ENCODE results near the gene KCNIP2. TPM values are rescaled to one million over a fixed set of nuclear protein-coding genes. Genes with fewer than 3 reads are reported as not detected.

The KCNIP2 gene
- total RNA-seq, 1 experiment from 2014 or later = 4.3 TPM

DNA sequence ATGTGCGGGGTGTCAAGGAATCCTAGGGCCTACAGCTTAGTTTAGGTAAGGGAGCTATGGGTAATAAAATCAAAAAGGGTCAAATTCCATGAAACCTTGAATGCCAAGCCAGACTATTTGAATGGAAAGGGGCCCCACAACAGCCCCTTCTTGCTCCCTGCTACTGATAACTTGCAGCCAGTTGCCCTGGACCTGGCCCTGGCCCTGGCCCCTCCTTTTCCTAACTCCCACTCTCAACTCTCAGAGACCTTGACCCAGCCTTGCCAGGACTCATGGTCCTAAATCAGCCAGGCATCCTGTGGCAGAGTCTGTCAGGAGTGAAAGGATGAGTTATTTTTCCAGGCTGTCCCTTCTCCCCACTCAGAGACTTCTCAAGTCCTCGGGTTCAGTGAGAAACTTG, 5.9 kb downstream of the KCNIP2 start:
- Histone ChIP-seq H3K27ac (ENCODE audit: low read length) (no peak overlapping the region), H3K36me3 (ENCODE audit: control insufficient read depth, insufficient read depth, low read length) (no peaks in the 10 kb centered on the region), H3K27me3 (ENCODE audit: control insufficient read depth, insufficient read depth, low read length) (no peaks in the 10 kb centered on the region), H3K9me3 (ENCODE audit: control insufficient read depth, insufficient read depth, low read depth, low read length) (no peaks in the 10 kb centered on the region), H3K4me1 (ENCODE audit: control insufficient read depth, insufficient read depth, low read length) (peaks cover 5% of the 10 kb centered on the region; the same call in 1 of the 2 replicates), H3K4me3 (ENCODE audit: low read depth in 2 of 2, low read length in 2 of 2) (no peak overlapping the region)
- in situ Hi-C loops (cut with HindIII; ENCODE audit: low pct_unique_long_range_greater_than_20kb, low sequenced_read_pairs) (no loop called here), intact Hi-C loops (cut with micrococcal nuclease; ENCODE audit: unreplicated experiment) (no loop called here)
- no peak for ATAC-seq
- CTCF ChIA-PET = interaction anchor here (1.2 kb wide), 1 partner anchor 172 kb away, joined by 5 read pairs; no protein-coding TSS in a partner anchor
- TF ChIP-seq POLR2AphosphoS5 (IDR thresholded peaks at IDR 0.05; ENCODE audit: low read depth, low read length) = no peak
- no peak for TF ChIP-seq SIN3A (IDR thresholded peaks at IDR 0.05; ENCODE audit: borderline replicate concordance, insufficient read depth, low read depth, low read length)
- TF ChIP-seq REST (IDR thresholded peaks at IDR 0.05; ENCODE audit: insufficient read depth in 1 of 2, low read depth in 2 of 2, low read length in 1 of 2) = no peak
- no peak for TF ChIP-seq TCF7L2 (IDR thresholded peaks at IDR 0.05; ENCODE audit: low read depth, low read length)
- no peak for TF ChIP-seq CTCF (IDR thresholded peaks at IDR 0.05)
- POLR2A ChIA-PET = interaction anchor here (0.6 kb wide), 1 partner anchor 20 kb away, joined by 6 read pairs; the partner anchor contains the start of gene OGA
- DNase-seq (ENCODE audit: low read depth, low spot score) = no peak
- BruUV-seq (replicated peaks) = no TSS peak

GRCh38 chr10:101835362-101835761, 8.2 kb downstream of the KCNIP2 start:
- ATAC-seq (no peak), DNase-seq (ENCODE audit: low read depth, low spot score) (no peak)
- Histone ChIP-seq H3K27me3 (ENCODE audit: control insufficient read depth, insufficient read depth, low read length) (no peaks in the 10 kb centered on the region), H3K9me3 (ENCODE audit: control insufficient read depth, insufficient read depth, low read depth, low read length) (no peaks in the 10 kb centered on the region), H3K36me3 (ENCODE audit: control insufficient read depth, insufficient read depth, low read length) (no peaks in the 10 kb centered on the region), H3K4me1 (ENCODE audit: control insufficient read depth, insufficient read depth, low read length) (peaks cover 11% of the 10 kb centered on the region), H3K4me3 (ENCODE audit: low read depth in 2 of 2, low read length in 2 of 2) (no peak overlapping the region), H3K27ac (ENCODE audit: low read length) (no peak overlapping the region)
- in situ Hi-C loops (cut with HindIII; ENCODE audit: low pct_unique_long_range_greater_than_20kb, low sequenced_read_pairs) (no loop called here), intact Hi-C loops (cut with micrococcal nuclease; ENCODE audit: unreplicated experiment) (no loop called here)
- CTCF ChIA-PET = interaction anchor here (1.0 to 1.6 kb wide), 2 partner anchors 174 to 215 kb away, joined by 7 to 13 read pairs; no protein-coding TSS in a partner anchor
- no TSS peak for BruUV-seq (replicated peaks)
- TF ChIP-seq CTCF (IDR thresholded peaks at IDR 0.05) (no peak), REST (IDR thresholded peaks at IDR 0.05; ENCODE audit: insufficient read depth in 1 of 2, low read depth in 2 of 2, low read length in 1 of 2) (no peak), TCF7L2 (IDR thresholded peaks at IDR 0.05; ENCODE audit: low read depth, low read length) (no peak), SIN3A (IDR thresholded peaks at IDR 0.05; ENCODE audit: borderline replicate concordance, insufficient read depth, low read depth, low read length) (no peak), POLR2AphosphoS5 (IDR thresholded peaks at IDR 0.05; ENCODE audit: low read depth, low read length) (no peak)
- POLR2A ChIA-PET = no interaction called here

All from Panc1 (cell line).